Neuronal stem cell (in vitro differentiated cells): ENCODE measurements around the gene CD40.

Source experiments
- DNase-seq: peaks from one replicate; pipeline ENCODE4 v3.0.0-alpha.2; 2013; ENCODE audit warnings: low spot score
- H2AFZ ChIP-seq: one replicate; pipeline ENCODE4 v1.6.1; 2013; ENCODE audit warnings: mild to moderate bottlenecking, low read length, inconsistent platforms
- H2AK5ac ChIP-seq: 2 replicates; pipeline ENCODE4 v1.6.1; 2013; ENCODE audit warnings: low read depth, mild to moderate bottlenecking, inconsistent platforms, low read length, moderate library complexity, mixed read lengths
- H2BK120ac ChIP-seq: 2 replicates; pipeline ENCODE4 v1.6.1; 2013; ENCODE audit warnings: low read depth, mild to moderate bottlenecking, inconsistent platforms, low read length, moderate library complexity, mixed read lengths
- H2BK12ac ChIP-seq: one replicate; pipeline ENCODE4 v1.6.1; 2013; ENCODE audit warnings: low read length, inconsistent platforms
- H2BK15ac ChIP-seq: 2 replicates; pipeline ENCODE4 v1.6.1; 2013; ENCODE audit warnings: mild to moderate bottlenecking, low read length, inconsistent platforms, mixed read lengths
- H2BK5ac ChIP-seq: one replicate; pipeline ENCODE4 v1.6.1; 2013; ENCODE audit warnings: inconsistent platforms, mild to moderate bottlenecking, low read length, moderate library complexity
- H3K14ac ChIP-seq: one replicate; pipeline ENCODE4 v1.6.1; 2013; ENCODE audit warnings: low read length, inconsistent platforms
- H3K18ac ChIP-seq: 2 replicates; pipeline ENCODE4 v1.6.1; 2013; ENCODE audit warnings: low read length, inconsistent platforms
- H3K23ac ChIP-seq: 2 replicates; pipeline ENCODE4 v1.6.1; 2013; ENCODE audit warnings: low read depth, mild to moderate bottlenecking, mixed read lengths, low read length, inconsistent platforms; ENCODE audit not compliant: poor library complexity
- H3K27ac ChIP-seq: replicated peaks from 3 replicates; pipeline ENCODE4 v1.5.1; 2013; ENCODE audit warnings: low read length, inconsistent platforms
- H3K27me3 ChIP-seq, 3 experiments: 2 replicates each; pipeline ENCODE4 v1.6.1; 2013; ENCODE audit warnings: low read length in 3 of 3, mild to moderate bottlenecking in 2 of 3, inconsistent platforms in 1 of 3, low read depth in 1 of 3, mixed read lengths in 1 of 3, moderate library complexity in 1 of 3; ENCODE audit not compliant: control insufficient read depth in 3 of 3, insufficient read depth in 3 of 3
- H3K36me3 ChIP-seq, 2 donors: replicated peaks in 1 of 2; 2 replicates each; pipeline ENCODE4 v1.6.1; 2013; ENCODE audit warnings: low read length in 2 of 2; ENCODE audit not compliant: control insufficient read depth in 2 of 2, insufficient read depth in 2 of 2
- H3K4ac ChIP-seq: 2 replicates; pipeline ENCODE4 v1.6.1; 2013; ENCODE audit warnings: inconsistent platforms, mild to moderate bottlenecking, low read length, moderate library complexity
- H3K4me1 ChIP-seq, 2 donors: 1 replicate in 1 of 2; 2 replicates in 1 of 2; pipeline ENCODE4 v1.6.1; 2013; ENCODE audit warnings: low read length in 2 of 2, low read depth in 1 of 2; ENCODE audit not compliant: control insufficient read depth in 2 of 2, insufficient read depth in 1 of 2
- H3K4me2 ChIP-seq: one replicate; pipeline ENCODE4 v1.6.1; 2013; ENCODE audit warnings: mild to moderate bottlenecking, low read length, inconsistent platforms; ENCODE audit not compliant: insufficient read depth, poor library complexity, severe bottlenecking
- H3K4me3 ChIP-seq, 2 donors: 2 replicates each; pipeline ENCODE4 v1.5.1; 2013; ENCODE audit warnings: low read length in 2 of 2, mild to moderate bottlenecking in 2 of 2, inconsistent platforms in 1 of 2, moderate library complexity in 1 of 2
- H3K79me1 ChIP-seq: one replicate; pipeline ENCODE4 v1.6.1; 2013; ENCODE audit warnings: low read depth, mild to moderate bottlenecking, inconsistent platforms, low read length, moderate library complexity
- H3K9ac ChIP-seq: one replicate; pipeline ENCODE4 v1.6.1; 2013; ENCODE audit warnings: mild to moderate bottlenecking, low read depth, low read length, inconsistent platforms; ENCODE audit not compliant: poor library complexity
- H3K9me3 ChIP-seq, 2 donors: replicated peaks in 1 of 2; 2 replicates each; pipeline versions ENCODE3 to v1.6.1; 2013; ENCODE audit warnings: low read length in 2 of 2, mild to moderate bottlenecking in 2 of 2, inconsistent platforms in 1 of 2, low read depth in 1 of 2, mixed read lengths in 1 of 2, moderate library complexity in 1 of 2; ENCODE audit not compliant: control insufficient read depth in 2 of 2, insufficient read depth in 1 of 2
- H4K8ac ChIP-seq: one replicate; pipeline ENCODE4 v1.6.1; 2013; ENCODE audit warnings: low read depth, mild to moderate bottlenecking, inconsistent platforms, low read length, moderate library complexity
- H4K91ac ChIP-seq: one replicate; pipeline ENCODE4 v1.6.1; 2013; ENCODE audit warnings: low read length, low read depth, mild to moderate bottlenecking, inconsistent platforms; ENCODE audit not compliant: poor library complexity
- WGBS, 2 donors: extraction: QIAGEN DNeasy Blood & Tissue Kit; methylation state at CpG; one replicate each; pipeline ENCODE4 v1.1.7; 2013; ENCODE audit warnings: missing lambda C conversion rate in 2 of 2, mixed read lengths in 1 of 2; ENCODE audit not compliant: insufficient read length in 2 of 2, insufficient replicate concordance in 1 of 2; ENCODE audit errors: extremely low coverage in 2 of 2; 5-methylcytosine and 5-hydroxymethylcytosine counted together

The CD40 gene

GRCh38 chr20:46172455-46172854 lies 54.3 kb downstream of the CD40 start:
- no peak for DNase-seq
- H3K23ac ChIP-seq, result no peak overlapping the region
- H2AK5ac ChIP-seq, result no peak overlapping the region

GRCh38 chr20:46172961-46173536 lies 54.9 kb downstream of the CD40 start:
- no peak overlapping the region for H3K9ac ChIP-seq
- no peak overlapping the region for H3K4ac ChIP-seq
- H3K36me3 ChIP-seq, result no peaks in the 10 kb centered on the region
- no peak overlapping the region for H2BK15ac ChIP-seq
- H4K91ac ChIP-seq, result no peak overlapping the region
- no peak overlapping the region for H2BK120ac ChIP-seq
- H4K8ac ChIP-seq, result no peak overlapping the region
- no peak overlapping the region for H3K27ac ChIP-seq
- H3K4me3 ChIP-seq, result no peak overlapping the region
- no peak overlapping the region for H3K14ac ChIP-seq
- peaks cover 0 to 2% of the 10 kb centered on the region in 2 donors for H3K4me1 ChIP-seq
- H3K23ac ChIP-seq, result no peak overlapping the region
- WGBS, 2 donors, result no CpG with 5 or more reads among the region's 3 CpGs
- H3K4me2 ChIP-seq, result no peak overlapping the region
- H2BK5ac ChIP-seq, result no peak overlapping the region
- no peak overlapping the region for H2AK5ac ChIP-seq
- DNase-seq, result no peak
- peaks cover 3 to 68% (median 29%) of the 10 kb centered on the region in 3 experiments for H3K27me3 ChIP-seq
- H2BK12ac ChIP-seq, result no peak overlapping the region
- no peak overlapping the region for H2AFZ ChIP-seq
- no peak overlapping the region for H3K18ac ChIP-seq
- H3K79me1 ChIP-seq, result no peaks in the 10 kb centered on the region
- H3K9me3 ChIP-seq, result no peaks in the 10 kb centered on the region

More at GRCh38 chr20:46172455-46172854, 54.3 kb downstream of the CD40 start:
- Histone ChIP-seq H3K27ac (no peak overlapping the region), H3K14ac (no peak overlapping the region), H2BK15ac (no peak overlapping the region), H3K9ac (no peak overlapping the region), H2BK12ac (no peak overlapping the region), H3K4me1 (peaks cover 0 to 2% of the 10 kb centered on the region in 2 donors), H2AFZ (no peak overlapping the region), H3K79me1 (no peaks in the 10 kb centered on the region), H3K4ac (no peak overlapping the region), H2BK5ac (no peak overlapping the region), H3K27me3 (peaks cover 3 to 62% (median 29%) of the 10 kb centered on the region in 3 experiments), H3K4me2 (no peak overlapping the region), H3K36me3 (no peaks in the 10 kb centered on the region), H4K8ac (no peak overlapping the region), H3K4me3 (no peak overlapping the region), H2BK120ac (no peak overlapping the region), H3K9me3 (no peaks in the 10 kb centered on the region), H3K18ac (no peak overlapping the region), H4K91ac (no peak overlapping the region)
- WGBS, 2 donors, result no CpG with 5 or more reads among the region's 6 CpGs

GRCh38 chr20:46173652-46174468 lies 55.7 kb downstream of the CD40 start:
- H3K36me3 ChIP-seq, result no peaks in the 10 kb centered on the region
- no peaks in the 10 kb centered on the region for H3K79me1 ChIP-seq
- H3K9ac ChIP-seq, result no peak overlapping the region
- no peak overlapping the region for H4K8ac ChIP-seq
- no peak for DNase-seq
- no peak overlapping the region for H2BK120ac ChIP-seq
- H3K9me3 ChIP-seq, result no peaks in the 10 kb centered on the region
- H2BK5ac ChIP-seq, result no peak overlapping the region
- no CpG with 5 or more reads among the region's 25 CpGs for WGBS, 2 donors
- peak overlapping the region; percentile 56 for H3K18ac ChIP-seq
- H3K4me3 ChIP-seq, result no peak overlapping the region
- H3K14ac ChIP-seq, result no peak overlapping the region
- H2BK12ac ChIP-seq, result no peak overlapping the region
- peaks cover 0 to 5% of the 10 kb centered on the region in 2 donors for H3K4me1 ChIP-seq
- H3K23ac ChIP-seq, result no peak overlapping the region
- H2BK15ac ChIP-seq, result peak overlapping the region; percentile 13
- H2AK5ac ChIP-seq, result no peak overlapping the region
- peak overlapping the region; percentile 33 for H2AFZ ChIP-seq
- H4K91ac ChIP-seq, result no peak overlapping the region
- H3K27me3 ChIP-seq, result peaks cover 3 to 70% (median 29%) of the 10 kb centered on the region in 3 experiments
- no peak overlapping the region for H3K27ac ChIP-seq
- no peak overlapping the region for H3K4ac ChIP-seq
- no peak overlapping the region for H3K4me2 ChIP-seq

GRCh38 chr20:46174469-46175126 lies 56.5 kb downstream of the CD40 start:
- no peak overlapping the region for H4K8ac ChIP-seq
- no peaks in the 10 kb centered on the region for H3K9me3 ChIP-seq
- H2BK120ac ChIP-seq, result no peak overlapping the region
- no peak overlapping the region for H3K27ac ChIP-seq
- DNase-seq, result peak; percentile 70
- peak overlapping the region; percentile 34 for H3K4me2 ChIP-seq
- H3K4ac ChIP-seq, result no peak overlapping the region
- H3K36me3 ChIP-seq, result no peaks in the 10 kb centered on the region
- H2AK5ac ChIP-seq, result no peak overlapping the region
- peak overlapping the region; percentile 33 for H2AFZ ChIP-seq
- H3K27me3 ChIP-seq, result peaks cover 3 to 69% (median 29%) of the 10 kb centered on the region in 3 experiments
- peak overlapping the region in 1 of 2 donors; percentile 68 for H3K4me3 ChIP-seq
- no peak overlapping the region for H3K23ac ChIP-seq
- H2BK15ac ChIP-seq, result no peak overlapping the region
- no CpG with 5 or more reads among the region's 77 CpGs for WGBS, 2 donors
- no peak overlapping the region for H3K9ac ChIP-seq
- peak overlapping the region; percentile 56 for H3K18ac ChIP-seq
- peaks cover 0 to 7% of the 10 kb centered on the region in 2 donors for H3K4me1 ChIP-seq
- no peak overlapping the region for H2BK12ac ChIP-seq
- no peak overlapping the region for H3K14ac ChIP-seq
- H2BK5ac ChIP-seq, result no peak overlapping the region
- no peaks in the 10 kb centered on the region for H3K79me1 ChIP-seq
- no peak overlapping the region for H4K91ac ChIP-seq
